Neural progenitor cell (in vitro differentiated cells): Measurements from ENCODE around the gene CDC5L. TPM values are rescaled to one million over a fixed set of nuclear protein-coding genes. Genes with fewer than 3 reads are reported as not detected.

Experiments used
- DNase-seq: peaks from one replicate; pipeline ENCODE4 v3.0.0-alpha.2; 2016; ENCODE audit warnings: low spot score
- H2AFZ ChIP-seq: fragments of 200-600 bp; sonication (generic); replicated peaks from 2 replicates; pipeline ENCODE4 v1.6.1; 2016; ENCODE audit warnings: antibody characterized with exemption
- H3F3A ChIP-seq: fragments of 200-600 bp; sonication (generic); 2 replicates; pipeline ENCODE4 v1.6.1; 2016; ENCODE audit warnings: antibody characterized with exemption, low read depth
- H3K27ac ChIP-seq: fragments of 200-600 bp; sonication (generic); 2 replicates; pipeline ENCODE4 v1.5.1; 2016; ENCODE audit warnings: mild to moderate bottlenecking
- H3K27me3 ChIP-seq: fragments of 200-600 bp; sonication (generic); 2 replicates; pipeline ENCODE4 v1.6.1; 2016; ENCODE audit warnings: mild to moderate bottlenecking, moderate library complexity
- H3K36me3 ChIP-seq: fragments of 200-600 bp; sonication (generic); 2 replicates; pipeline ENCODE4 v1.5.1; 2016
- H3K4me1 ChIP-seq: fragments of 200-600 bp; sonication (generic); 2 replicates; pipeline ENCODE4 v1.6.1; 2016; ENCODE audit warnings: mixed run types
- H3K4me2 ChIP-seq: fragments of 200-600 bp; sonication (generic); 2 replicates; pipeline ENCODE4 v1.6.1; 2016
- H3K4me3 ChIP-seq: fragments of 200-600 bp; sonication (generic); 2 replicates; pipeline ENCODE4 v1.5.1; 2016
- H3K79me2 ChIP-seq: fragments of 200-600 bp; sonication (generic); 2 replicates; pipeline ENCODE4 v1.6.1; 2016; ENCODE audit warnings: low read depth
- H3K9ac ChIP-seq: fragments of 200-600 bp; sonication (generic); 2 replicates; pipeline ENCODE4 v1.6.1; 2016
- H3K9me3 ChIP-seq: fragments of 200-600 bp; sonication (generic); 2 replicates; pipeline ENCODE4 v1.5.1; 2016; ENCODE audit warnings: low read depth
- H4K20me1 ChIP-seq: fragments of 200-600 bp; sonication (generic); 2 replicates; pipeline ENCODE4 v1.6.1; 2016; ENCODE audit warnings: low read depth
- H3K27ac Mint-ChIP-seq: 3 replicates; pipeline ENCODE4 v1.8.0; 2021; ENCODE audit warnings: mixed read lengths
- H3K27me3 Mint-ChIP-seq: 2 replicates; pipeline ENCODE4 v1.8.0; 2022; ENCODE audit warnings: low read depth, mild to moderate bottlenecking, inconsistent platforms, moderate library complexity, mixed read lengths; ENCODE audit not compliant: insufficient read depth
- H3K36me3 Mint-ChIP-seq: 3 replicates; pipeline ENCODE4 v1.8.0; 2021; ENCODE audit warnings: mixed read lengths
- H3K4me1 Mint-ChIP-seq: 3 replicates; pipeline ENCODE4 v1.8.0; 2021; ENCODE audit warnings: mixed read lengths
- H3K4me3 Mint-ChIP-seq: 3 replicates; pipeline ENCODE4 v1.8.0; 2021; ENCODE audit warnings: mild to moderate bottlenecking, moderate library complexity, mixed read lengths
- H3K9me3 Mint-ChIP-seq: 3 replicates; pipeline ENCODE4 v1.8.0; 2020; ENCODE audit warnings: mixed read lengths
- CTCF ChIP-seq: fragments of 200-600 bp; sonication (generic); IDR thresholded peaks from 2 replicates; pipeline ENCODE4 v1.5.1; 2017; ENCODE audit warnings: antibody characterized with exemption, mild to moderate bottlenecking
- EZH2 ChIP-seq: fragments of 200-600 bp; sonication (generic); IDR thresholded peaks from 2 replicates; pipeline ENCODE4 v1.6.1; 2017; ENCODE audit warnings: antibody characterized with exemption, mild to moderate bottlenecking, moderate library complexity
- EZH2phosphoT487 ChIP-seq: fragments of 200-600 bp; sonication (generic); IDR thresholded peaks from 2 replicates; pipeline ENCODE4 v1.6.1; 2017; ENCODE audit warnings: antibody characterized with exemption
- total RNA-seq: library from RNA; depleted of rRNA; stranded (reverse); fragments of >200 nt; gene quantifications from 2 replicates; pipeline ENCODE4 v1.2.3, GENCODE V29; 2015; ENCODE audit warnings: low replicate concordance

CDC5L gene
- total RNA-seq, 1 donor from 2014 or later: 53.6 TPM

GRCh38 chr6:44359973-44360372, 27.5 kb upstream of the CDC5L start:
- H2AFZ ChIP-seq: no peak overlapping the region
- no peak overlapping the region for H3K27ac Mint-ChIP-seq
- no peaks in the 10 kb centered on the region for H3K9me3 ChIP-seq
- no peaks in the 10 kb centered on the region for H3F3A ChIP-seq
- no peak overlapping the region for H3K4me3 Mint-ChIP-seq
- H3K9ac ChIP-seq: no peak overlapping the region
- no peak overlapping the region for H3K4me2 ChIP-seq
- H4K20me1 ChIP-seq: no peaks in the 10 kb centered on the region
- H3K27ac ChIP-seq: no peak overlapping the region
- H3K79me2 ChIP-seq: no peaks in the 10 kb centered on the region
- no peak overlapping the region for H3K4me3 ChIP-seq
- peaks cover 2% of the 10 kb centered on the region for H3K27me3 Mint-ChIP-seq
- DNase-seq: no peak
- no peaks in the 10 kb centered on the region for H3K9me3 Mint-ChIP-seq
- H3K4me1 Mint-ChIP-seq: no peaks in the 10 kb centered on the region
- H3K36me3 Mint-ChIP-seq: no peaks in the 10 kb centered on the region
- TF ChIP-seq EZH2 (no peak), EZH2phosphoT487 (no peak)
- no peaks in the 10 kb centered on the region for H3K36me3 ChIP-seq
- no peaks in the 10 kb centered on the region for H3K27me3 ChIP-seq
- H3K4me1 ChIP-seq: no peaks in the 10 kb centered on the region

GRCh38 chr6:44361947-44362346, 25.6 kb upstream of the CDC5L start:
- H3K27ac ChIP-seq: no peak overlapping the region
- Mint-ChIP-seq H3K27me3 (peaks cover 2% of the 10 kb centered on the region), H3K36me3 (no peaks in the 10 kb centered on the region)

GRCh38 chr6:44363377-44363926, 24.1 kb upstream of the CDC5L start:
- Histone ChIP-seq H3K9ac (no peak overlapping the region), H3K4me2 (no peak overlapping the region), H3K4me3 (no peak overlapping the region), H3K79me2 (no peaks in the 10 kb centered on the region), H3K4me1 (no peaks in the 10 kb centered on the region), H3K36me3 (no peaks in the 10 kb centered on the region), H3K27me3 (no peaks in the 10 kb centered on the region), H4K20me1 (no peaks in the 10 kb centered on the region), H3K27ac (no peak overlapping the region), H3K9me3 (no peaks in the 10 kb centered on the region), H3F3A (no peaks in the 10 kb centered on the region), H2AFZ (no peak overlapping the region)
- H3K4me1 Mint-ChIP-seq: no peaks in the 10 kb centered on the region
- no peak overlapping the region for H3K27ac Mint-ChIP-seq
- H3K9me3 Mint-ChIP-seq: no peaks in the 10 kb centered on the region
- no peaks in the 10 kb centered on the region for H3K36me3 Mint-ChIP-seq
- H3K4me3 Mint-ChIP-seq: no peak overlapping the region
- TF ChIP-seq EZH2phosphoT487 (no peak), EZH2 (no peak), CTCF (no peak)
- DNase-seq: no peak
- peaks cover 2% of the 10 kb centered on the region for H3K27me3 Mint-ChIP-seq

More at GRCh38 chr6:44361947-44362346, 25.6 kb upstream of the CDC5L start:
- H4K20me1 ChIP-seq: no peaks in the 10 kb centered on the region
- no peak for TF ChIP-seq EZH2
- TF ChIP-seq CTCF: no peak
- no peak for TF ChIP-seq EZH2phosphoT487
- no peaks in the 10 kb centered on the region for H3K79me2 ChIP-seq
- no peak overlapping the region for H3K4me3 ChIP-seq
- no peaks in the 10 kb centered on the region for H3K4me1 ChIP-seq
- no peak overlapping the region for H3K27ac Mint-ChIP-seq
- no peaks in the 10 kb centered on the region for H3F3A ChIP-seq
- no peak overlapping the region for H3K4me3 Mint-ChIP-seq
- no peaks in the 10 kb centered on the region for H3K4me1 Mint-ChIP-seq
- no peak overlapping the region for H3K9ac ChIP-seq
- DNase-seq: no peak
- no peaks in the 10 kb centered on the region for H3K36me3 ChIP-seq
- no peak overlapping the region for H3K4me2 ChIP-seq
- no peaks in the 10 kb centered on the region for H3K9me3 ChIP-seq
- H2AFZ ChIP-seq: peak overlapping the region; percentile 10
- no peaks in the 10 kb centered on the region for H3K27me3 ChIP-seq
- H3K9me3 Mint-ChIP-seq: no peaks in the 10 kb centered on the region

GRCh38 chr6:44366781-44367180, 20.7 kb upstream of the CDC5L start:
- no peak overlapping the region for H3K4me2 ChIP-seq
- no peak for DNase-seq
- H3K9ac ChIP-seq: no peak overlapping the region
- H3F3A ChIP-seq: no peaks in the 10 kb centered on the region
- H2AFZ ChIP-seq: no peak overlapping the region
- no peak overlapping the region for H3K4me3 ChIP-seq
- Mint-ChIP-seq H3K36me3 (no peaks in the 10 kb centered on the region), H3K27ac (no peak overlapping the region), H3K4me3 (no peak overlapping the region), H3K9me3 (no peaks in the 10 kb centered on the region), H3K4me1 (no peaks in the 10 kb centered on the region), H3K27me3 (no peaks in the 10 kb centered on the region)
- no peak overlapping the region for H3K27ac ChIP-seq
- no peaks in the 10 kb centered on the region for H3K79me2 ChIP-seq
- H3K9me3 ChIP-seq: no peaks in the 10 kb centered on the region
- TF ChIP-seq CTCF: no peak
- no peak for TF ChIP-seq EZH2
- TF ChIP-seq EZH2phosphoT487: no peak
- no peaks in the 10 kb centered on the region for H3K36me3 ChIP-seq
- H3K4me1 ChIP-seq: no peaks in the 10 kb centered on the region
- H4K20me1 ChIP-seq: no peaks in the 10 kb centered on the region
- no peaks in the 10 kb centered on the region for H3K27me3 ChIP-seq
